Raji (cell line): ENCODE results near the gene EIF4E1B.

Source experiments
- POLR2A ChIP-seq: IDR thresholded peaks from 2 replicates; pipeline ENCODE4 v1.6.1; 2011; ENCODE audit warnings: low read depth, low read length, control low read depth; ENCODE audit not compliant: insufficient read depth

EIF4E1B gene

GRCh38 chr5:176660530-176660859 is 30.0 kb downstream of the EIF4E1B start:
- no peak for TF ChIP-seq POLR2A

GRCh38 chr5:176660860-176661641 is 30.6 kb downstream of the EIF4E1B start:
- TF ChIP-seq POLR2A, result no peak

- no peak for TF ChIP-seq POLR2A
Observed at GRCh38 chr5:176661676-176662075, 31.2 kb downstream of the EIF4E1B start.

- TF ChIP-seq POLR2A, result no peak
Observed at GRCh38 chr5:176662371-176663333, 32.2 kb downstream of the EIF4E1B start.

GRCh38 chr5:176663566-176663965 is 33.1 kb downstream of the EIF4E1B start:
- TF ChIP-seq POLR2A, result no peak

- TF ChIP-seq POLR2A, result no peak
Observed at GRCh38 chr5:176664479-176664878, 34.0 kb downstream of the EIF4E1B start.

- TF ChIP-seq POLR2A, result no peak
Observed at GRCh38 chr5:176664886-176665285, 34.4 kb downstream of the EIF4E1B start.

GRCh38 chr5:176665517-176665916 is 35.0 kb downstream of the EIF4E1B start:
- TF ChIP-seq POLR2A, result no peak

- no peak for TF ChIP-seq POLR2A
Observed at GRCh38 chr5:176667637-176668036, 37.2 kb downstream of the EIF4E1B start.

GRCh38 chr5:176670449-176670848 is 40.0 kb downstream of the EIF4E1B start:
- no peak for TF ChIP-seq POLR2A

- TF ChIP-seq POLR2A, result no peak
Observed at GRCh38 chr5:176671399-176671798, 40.9 kb downstream of the EIF4E1B start.

GRCh38 chr5:176671890-176672747 is 41.6 kb downstream of the EIF4E1B start:
- no peak for TF ChIP-seq POLR2A

GRCh38 chr5:176673651-176674583 is 43.4 kb downstream of the EIF4E1B start:
- TF ChIP-seq POLR2A, result no peak

GRCh38 chr5:176674799-176675198 is 44.3 kb downstream of the EIF4E1B start:
- no peak for TF ChIP-seq POLR2A
